HEK293 (cell line): Measurements from ENCODE around the gene GIMD1.

Experiments used
- CTCF ChIA-PET: fragments of 350-600 bp; formaldehyde crosslinking; extraction: SDS; loops from one replicate; lab custom pipeline; 2021; ENCODE audit warnings: antibody characterized with exemption; lab: Yijun Ruan, JAX
- POLR2A ChIA-PET: fragments of 300-600 bp; formaldehyde crosslinking; extraction: SDS; loops from one replicate; lab custom pipeline; 2020; ENCODE audit warnings: antibody characterized with exemption, inconsistent platforms; lab: Yijun Ruan, JAX
- H3K27ac ChIP-seq: fragments of 200-500 bp; sonication (Bioruptor generic); 2 replicates; pipeline ENCODE4 v1.5.1; 2014; ENCODE audit warnings: low read depth, low read length, control low read depth, inconsistent platforms; ENCODE audit errors: extremely low read depth
- H3K36me3 ChIP-seq, 2 experiments: fragments of 200-500 bp in 1 of 2; sonication (Bioruptor generic) in 1 of 2; 1 replicate in 1 of 2; 2 replicates in 1 of 2; pipeline ENCODE4 v1.5.1; 2014 to 2017; ENCODE audit warnings: inconsistent platforms in 2 of 2, low read length in 2 of 2; ENCODE audit not compliant: control insufficient read depth in 2 of 2, insufficient read depth in 1 of 2
- H3K4me1 ChIP-seq: fragments of 200-500 bp; sonication (Bioruptor generic); 2 replicates; pipeline ENCODE4 v1.5.1; 2014; ENCODE audit warnings: mild to moderate bottlenecking, low read length, inconsistent platforms; ENCODE audit not compliant: control insufficient read depth, insufficient read depth
- H3K4me3 ChIP-seq: 2 replicates; pipeline ENCODE4 v1.5.1; 2011; ENCODE audit warnings: low read depth, mild to moderate bottlenecking, control low read depth, low read length, moderate library complexity
- H3K9me3 ChIP-seq: fragments of 200-500 bp; sonication (Bioruptor generic); 2 replicates; pipeline ENCODE4 v1.5.1; 2014; ENCODE audit warnings: low read depth, low read length, inconsistent platforms; ENCODE audit not compliant: control insufficient read depth, insufficient read depth
- BCL11B ChIP-seq: fragments of 450-650 bp; formaldehyde crosslinking; IDR thresholded peaks from 2 replicates; pipeline ENCODE4 v1.5.1; 2016; ENCODE audit warnings: low read depth, missing biosample characterization, missing genetic modification characterization
- GFI1B ChIP-seq: fragments of 450-650 bp; formaldehyde crosslinking; IDR thresholded peaks from 2 replicates; pipeline ENCODE4 v1.5.1; 2016; ENCODE audit warnings: missing biosample characterization, missing genetic modification characterization
- HOXA7 ChIP-seq: sonication (generic); formaldehyde crosslinking; IDR thresholded peaks from 2 replicates; pipeline ENCODE4 v1.8.1; 2022; ENCODE audit warnings: missing genetic modification reagents, borderline replicate concordance
- IKZF3 ChIP-seq: fragments of 450-650 bp; IDR thresholded peaks from 2 replicates; pipeline ENCODE4 v1.5.0; 2018; ENCODE audit warnings: missing biosample characterization, mild to moderate bottlenecking, missing genetic modification characterization, moderate library complexity
- KLF9 ChIP-seq: fragments of 450-650 bp; formaldehyde crosslinking; IDR thresholded peaks from 2 replicates; pipeline ENCODE4 v1.5.1; 2016; ENCODE audit warnings: missing biosample characterization, missing genetic modification characterization, low read depth
- PRDM1 ChIP-seq: fragments of 450-650 bp; formaldehyde crosslinking; IDR thresholded peaks from 2 replicates; pipeline ENCODE4; 2016; ENCODE audit warnings: missing biosample characterization, missing genetic modification characterization
- SP2 ChIP-seq: fragments of 450-650 bp; formaldehyde crosslinking; IDR thresholded peaks from 2 replicates; pipeline ENCODE4 v1.5.1; 2016; ENCODE audit warnings: missing biosample characterization, missing genetic modification characterization
- ZBTB48 ChIP-seq: fragments of 450-650 bp; formaldehyde crosslinking; IDR thresholded peaks from 2 replicates; pipeline ENCODE4 v1.5.1; 2016; ENCODE audit warnings: missing biosample characterization, missing genetic modification characterization
- ZEB2 ChIP-seq: fragments of 450-650 bp; formaldehyde crosslinking; IDR thresholded peaks from 2 replicates; pipeline ENCODE4 v1.5.1; 2016; ENCODE audit warnings: missing biosample characterization, missing genetic modification characterization
- ZNF112 ChIP-seq: fragments of 450-650 bp; formaldehyde crosslinking; IDR thresholded peaks from 2 replicates; pipeline ENCODE4 v1.5.0; 2017; ENCODE audit warnings: missing biosample characterization, missing genetic modification characterization
- ZNF169 ChIP-seq: fragments of 450-650 bp; formaldehyde crosslinking; IDR thresholded peaks from 2 replicates; pipeline ENCODE4 v1.5.1; 2016; ENCODE audit warnings: missing biosample characterization, missing genetic modification characterization
- ZNF302 ChIP-seq: fragments of 450-650 bp; formaldehyde crosslinking; IDR thresholded peaks from 2 replicates; pipeline ENCODE4 v1.5.1; 2016; ENCODE audit warnings: missing biosample characterization, missing genetic modification characterization, low read depth
- ZNF350 ChIP-seq: fragments of 450-650 bp; formaldehyde crosslinking; IDR thresholded peaks from 2 replicates; pipeline ENCODE4 v1.5.0; 2017; ENCODE audit warnings: missing biosample characterization, mild to moderate bottlenecking, missing genetic modification characterization
- ZNF555 ChIP-seq: fragments of 450-650 bp; formaldehyde crosslinking; conservative IDR thresholded peaks from 2 replicates; pipeline ENCODE4 v1.5.1; 2017; ENCODE audit warnings: missing biosample characterization, mild to moderate bottlenecking, missing genetic modification characterization, inconsistent platforms
- ZNF561 ChIP-seq: fragments of 450-650 bp; IDR thresholded peaks from 2 replicates; pipeline ENCODE4 v1.5.1; 2018; ENCODE audit warnings: missing biosample characterization, missing genetic modification characterization, borderline replicate concordance
- ZNF571 ChIP-seq: fragments of 450-650 bp; formaldehyde crosslinking; IDR thresholded peaks from 2 replicates; pipeline ENCODE4 v1.5.0; 2017; ENCODE audit warnings: missing biosample characterization, missing genetic modification characterization
- ZNF707 ChIP-seq: fragments of 450-650 bp; formaldehyde crosslinking; IDR thresholded peaks from 2 replicates; pipeline ENCODE4 v1.5.1; 2016; ENCODE audit warnings: missing biosample characterization, missing genetic modification characterization
- ZNF768 ChIP-seq: fragments of 450-650 bp; formaldehyde crosslinking; IDR thresholded peaks from 2 replicates; pipeline ENCODE4 v1.5.1; 2018; ENCODE audit warnings: missing biosample characterization, mild to moderate bottlenecking, missing genetic modification characterization
- ZNF776 ChIP-seq: fragments of 450-650 bp; formaldehyde crosslinking; IDR thresholded peaks from 2 replicates; pipeline ENCODE4 v1.5.0; 2017; ENCODE audit warnings: missing biosample characterization, missing genetic modification characterization, borderline replicate concordance
- ZNF792 ChIP-seq: fragments of 450-650 bp; formaldehyde crosslinking; IDR thresholded peaks from 2 replicates; pipeline ENCODE4 v1.5.1; 2016; ENCODE audit warnings: missing biosample characterization, missing genetic modification characterization
- ZXDB ChIP-seq: fragments of 450-650 bp; formaldehyde crosslinking; IDR thresholded peaks from 2 replicates; pipeline ENCODE4 v1.5.1; 2016; ENCODE audit warnings: missing biosample characterization, missing genetic modification characterization

Gene GIMD1

GRCh38 chr4:106362086-106362825 lies 6.3 kb downstream of the GIMD1 start (continued):
- TF ChIP-seq ZNF112 (tag by site-specific recombination) (no peak), ZNF792 (no peak), ZNF169 (tag by site-specific recombination) (no peak), HOXA7 (CRISPR knock-in tag) (no peak), SP2 (tag by site-specific recombination) (no peak), ZNF707 (no peak)

- no peak overlapping the region for H3K4me3 ChIP-seq
- H3K4me1 ChIP-seq: no peaks in the 10 kb centered on the region
- no peaks in the 10 kb centered on the region for H3K9me3 ChIP-seq
- CTCF ChIA-PET: interaction anchor here (1.2 kb wide), 1 partner anchor 10 kb away, joined by 4 read pairs; the partner anchor contains the start of gene GIMD1
- POLR2A ChIA-PET: no interaction called here
- no peaks in the 10 kb centered on the region for H3K36me3 ChIP-seq
- TF ChIP-seq ZNF555: no peak
- no peak for TF ChIP-seq ZNF350 (tag by site-specific recombination)
- H3K27ac ChIP-seq: no peak overlapping the region
Measured at GRCh38 chr4:106358899-106359298, 9.7 kb downstream of the GIMD1 start.

- Histone ChIP-seq H3K4me1 (no peaks in the 10 kb centered on the region), H3K36me3 (peaks cover 0 to 3% of the 10 kb centered on the region in 2 experiments; a peak in 1 of 3 replicates), H3K4me3 (no peak overlapping the region), H3K27ac (no peak overlapping the region), H3K9me3 (no peaks in the 10 kb centered on the region)
- CTCF ChIA-PET: no interaction called here
- POLR2A ChIA-PET: no interaction called here
- TF ChIP-seq ZXDB (tag by site-specific recombination) (no peak), PRDM1 (no peak), KLF9 (tag by site-specific recombination) (no peak), IKZF3 (tag by site-specific recombination) (no peak), BCL11B (tag by site-specific recombination) (no peak), ZNF707 (no peak), GFI1B (tag by site-specific recombination) (no peak), ZNF561 (tag by site-specific recombination) (no peak), ZBTB48 (tag by site-specific recombination) (no peak)
Measured at GRCh38 chr4:106355193-106355592, 13.4 kb downstream of the GIMD1 start.

- Histone ChIP-seq H3K4me1 (no peaks in the 10 kb centered on the region), H3K4me3 (no peak overlapping the region), H3K27ac (no peak overlapping the region), H3K9me3 (no peaks in the 10 kb centered on the region), H3K36me3 (peaks cover 0 to 9% of the 10 kb centered on the region in 2 experiments; a peak in 1 of 3 replicates)
- ChIA-PET CTCF (interaction anchor here (0.6 kb wide), 1 partner anchor 547 kb away, joined by 3 read pairs; no protein-coding TSS in a partner anchor), POLR2A (no interaction called here)
- TF ChIP-seq ZNF302 (tag by site-specific recombination) (no peak), SP2 (tag by site-specific recombination) (no peak), ZNF776 (tag by site-specific recombination) (no peak), ZEB2 (no peak), ZNF768 (tag by site-specific recombination) (no peak), ZNF571 (tag by site-specific recombination) (no peak)
Measured at GRCh38 chr4:106353786-106354185, 14.8 kb downstream of the GIMD1 start.
